Activated T-helper 9 cell treated with anti-CD3 and anti-CD28 coated beads, Interleukin-2, amount 50 U/mL, for 16 hours (primary cell): ENCODE measurements around the gene KATNBL1.

Source experiments
- DNase-seq: peaks from one replicate; pipeline ENCODE4 v3.0.0-alpha.2; 2020; ENCODE audit warnings: low read depth

The KATNBL1 gene

GRCh38 chr15:34114739-34115138 lies 95.2 kb downstream of the KATNBL1 start:
- DNase-seq: no peak

GRCh38 chr15:34114215-34114614 lies 95.7 kb downstream of the KATNBL1 start:
- no peak for DNase-seq

GRCh38 chr15:34111488-34111887 lies 98.4 kb downstream of the KATNBL1 start:
- no peak for DNase-seq

GRCh38 chr15:34109797-34110663 lies 99.9 kb downstream of the KATNBL1 start:
- no peak for DNase-seq

- DNase-seq: no peak
Observed at GRCh38 chr15:34107315-34107714, 102.6 kb downstream of the KATNBL1 start.

- no peak for DNase-seq
Observed at GRCh38 chr15:34106423-34106822, 103.5 kb downstream of the KATNBL1 start.

- DNase-seq: no peak
Observed at GRCh38 chr15:34102175-34102925, 107.5 kb downstream of the KATNBL1 start.

GRCh38 chr15:34101366-34102174 lies 108.3 kb downstream of the KATNBL1 start, which contains the start of the genes EMC7 and PGBD4:
Gene EMC7 (minus strand): TSS chr15:34101862. CDS start chr15:34101839, 23 bp downstream.
Gene PGBD4 (plus strand): TSS chr15:34102083. CDS start chr15:34102532, 449 bp downstream.
- DNase-seq: peak; percentile 98

GRCh38 chr15:34099914-34100313 lies 110.0 kb downstream of the KATNBL1 start:
- no peak for DNase-seq
